HG02678 (cell line): ENCODE results near the gene ANKRD16.
"Not testable (repeated sequence)": the region's sequence is repeated elsewhere in the genome, so short reads cannot be mapped to it uniquely, and the experiment has no call there.

Experiments used
- ATAC-seq: cut with Tn5 transposase; IDR thresholded peaks from one replicate; pipeline ENCODE4 v1.9.1; 2021; ENCODE audit warnings: mild to moderate bottlenecking, moderate library complexity; ENCODE audit not compliant: unreplicated experiment

Gene ANKRD16

GRCh38 chr10:5840314-5841307, 49.1 kb downstream of the ANKRD16 start:
- peak; percentile 84 for ATAC-seq

DNA sequence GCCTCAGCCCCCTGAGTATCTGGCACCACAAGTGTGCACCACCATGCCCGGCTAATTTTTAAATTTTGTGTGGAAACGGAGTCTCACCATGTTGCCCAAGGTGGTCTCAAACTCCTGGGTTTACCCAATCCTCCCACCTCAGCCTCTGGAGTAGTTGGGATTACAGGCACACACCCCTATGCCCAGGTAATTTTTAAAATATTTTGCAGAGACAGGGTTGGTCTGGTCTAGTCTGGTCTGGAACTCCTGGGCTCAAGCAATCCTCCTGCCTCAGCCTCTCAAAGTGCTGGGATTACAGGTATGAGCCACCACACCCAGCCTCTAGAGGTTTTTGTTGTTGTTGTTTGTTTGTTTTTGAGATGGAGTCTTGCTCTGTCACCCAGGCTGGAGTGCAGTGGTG, 53.5 kb downstream of the ANKRD16 start:
- not testable (repeated sequence) for ATAC-seq

GRCh38 chr10:5835446-5836095, 54.1 kb downstream of the ANKRD16 start:
- ATAC-seq, result no peak

GRCh38 chr10:5833814-5834213, 55.9 kb downstream of the ANKRD16 start:
- ATAC-seq, result no peak

DNA sequence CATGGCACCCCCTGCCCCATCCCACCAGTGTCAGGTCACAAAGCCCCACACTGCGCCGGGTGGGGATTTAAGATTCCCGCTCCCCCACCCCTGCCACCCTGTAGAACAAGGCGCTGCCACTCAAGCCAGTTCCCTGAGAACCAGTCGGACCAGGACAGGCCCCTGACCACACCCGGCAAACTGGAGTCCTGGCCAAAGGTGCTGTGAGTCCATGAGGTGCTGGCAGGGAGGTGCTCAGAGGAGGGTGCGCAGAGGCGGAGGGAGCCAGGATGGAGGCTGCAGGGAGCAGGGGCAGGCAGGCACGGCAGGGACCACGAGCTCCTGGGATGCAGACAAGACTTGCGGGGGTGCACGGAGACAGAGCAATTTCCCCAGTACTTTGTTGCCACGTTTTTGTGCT, 56.7 kb downstream of the ANKRD16 start:
- ATAC-seq, result no peak

DNA sequence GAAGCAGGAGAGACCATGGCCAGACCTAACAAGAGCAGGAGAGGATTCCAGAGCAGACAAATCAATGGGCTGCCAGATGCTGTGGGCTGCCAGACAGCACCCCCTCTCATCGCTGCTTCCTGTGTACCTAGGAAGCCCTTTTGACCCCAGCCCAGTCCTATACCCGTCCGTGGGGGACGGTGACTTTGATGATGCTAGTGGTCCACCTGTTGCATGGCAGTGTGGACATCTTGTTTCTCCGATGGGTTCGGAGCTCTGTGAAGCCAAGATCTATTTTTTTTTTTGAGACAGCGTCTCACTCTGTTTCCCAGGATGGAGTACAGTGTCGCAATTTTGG, 58.3 kb downstream of the ANKRD16 start:
- ATAC-seq, result no peak

- ATAC-seq, result no peak
Observed at GRCh38 chr10:5830629-5831445, 58.9 kb downstream of the ANKRD16 start.

DNA sequence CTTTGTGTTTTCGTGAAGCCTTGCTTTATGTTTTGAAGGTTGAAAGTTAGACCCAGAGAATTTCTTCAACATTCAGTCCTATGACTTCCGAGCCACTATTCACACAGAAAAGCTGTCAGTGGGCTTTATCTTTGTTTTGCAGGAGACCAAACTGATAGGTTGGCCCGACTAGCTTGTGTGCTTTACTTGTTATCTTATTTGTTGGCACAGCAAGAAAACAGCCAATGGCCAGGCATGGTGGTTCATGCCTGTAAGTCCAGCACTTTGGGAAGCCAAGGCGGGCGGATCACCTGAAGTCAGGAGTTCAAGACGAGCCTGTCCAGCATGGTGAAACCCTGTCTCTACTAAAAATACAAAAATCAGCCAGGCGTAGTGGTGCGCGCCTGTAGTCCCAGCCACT, 60.4 kb downstream of the ANKRD16 start:
- no peak for ATAC-seq

DNA sequence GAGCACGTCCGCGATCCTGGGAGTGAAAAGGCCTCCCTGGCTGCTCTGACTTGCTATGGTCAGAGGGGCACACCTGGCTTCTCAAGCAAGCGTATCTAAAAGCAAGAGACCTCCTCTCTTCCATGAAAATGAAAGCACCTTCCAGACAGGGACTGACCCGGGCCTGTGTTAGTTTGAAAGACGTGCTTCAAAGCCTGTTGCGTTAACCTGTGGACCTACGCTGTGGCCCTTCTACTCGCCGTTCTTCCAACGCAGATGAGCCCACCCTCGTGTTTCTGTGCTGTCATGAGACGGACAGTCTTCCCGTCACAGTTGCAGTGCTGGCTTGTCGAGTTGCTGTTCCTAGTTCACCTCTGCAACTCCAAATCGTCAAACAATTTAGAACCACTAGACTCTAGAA, 61.0 kb downstream of the ANKRD16 start:
- no peak for ATAC-seq

DNA sequence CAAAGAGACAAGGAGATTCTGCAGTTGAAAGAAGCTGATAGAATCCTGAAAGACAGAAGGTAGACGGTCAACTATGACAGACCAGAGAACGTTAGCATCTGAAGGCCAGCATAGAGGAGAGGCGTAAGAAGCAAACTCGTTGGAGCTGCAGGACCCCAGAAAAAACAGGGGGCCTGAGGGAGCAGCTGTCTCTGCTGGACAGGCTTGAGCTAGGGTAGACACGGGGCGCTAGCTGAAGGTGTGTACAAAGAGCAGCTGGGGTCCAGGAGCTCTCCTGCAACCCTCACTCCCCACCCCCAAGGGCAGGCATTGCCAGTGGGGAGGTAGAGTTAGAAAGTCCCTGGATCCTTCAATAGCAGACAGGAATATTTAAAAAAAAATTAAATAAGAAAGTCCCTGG, 61.9 kb downstream of the ANKRD16 start:
- ATAC-seq, result no peak

DNA sequence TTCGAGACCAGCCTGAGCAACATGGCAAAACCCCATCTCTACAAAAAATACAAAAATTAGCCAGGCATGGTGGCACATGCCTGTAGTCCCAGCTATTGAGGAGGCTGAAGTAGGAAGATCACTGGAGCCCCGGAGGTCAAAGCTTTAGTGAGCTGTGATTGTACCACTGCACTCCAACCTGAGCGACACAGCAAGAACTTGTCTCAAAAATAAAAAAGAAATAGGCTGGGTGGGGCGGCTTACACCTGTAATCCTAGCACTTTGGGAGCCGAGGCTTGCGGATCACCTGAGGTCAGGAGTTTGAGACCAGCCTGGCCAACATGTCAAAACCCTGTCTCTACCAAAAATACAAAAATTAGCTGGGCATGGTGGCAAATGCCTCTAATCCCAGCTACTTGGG, 63.2 kb downstream of the ANKRD16 start:
- ATAC-seq, result not testable (repeated sequence)

GRCh38 chr10:5818894-5819293, 70.8 kb downstream of the ANKRD16 start:
- peak; percentile 37 for ATAC-seq

- no peak for ATAC-seq
Observed at GRCh38 chr10:5818048-5818331, 71.7 kb downstream of the ANKRD16 start.

DNA sequence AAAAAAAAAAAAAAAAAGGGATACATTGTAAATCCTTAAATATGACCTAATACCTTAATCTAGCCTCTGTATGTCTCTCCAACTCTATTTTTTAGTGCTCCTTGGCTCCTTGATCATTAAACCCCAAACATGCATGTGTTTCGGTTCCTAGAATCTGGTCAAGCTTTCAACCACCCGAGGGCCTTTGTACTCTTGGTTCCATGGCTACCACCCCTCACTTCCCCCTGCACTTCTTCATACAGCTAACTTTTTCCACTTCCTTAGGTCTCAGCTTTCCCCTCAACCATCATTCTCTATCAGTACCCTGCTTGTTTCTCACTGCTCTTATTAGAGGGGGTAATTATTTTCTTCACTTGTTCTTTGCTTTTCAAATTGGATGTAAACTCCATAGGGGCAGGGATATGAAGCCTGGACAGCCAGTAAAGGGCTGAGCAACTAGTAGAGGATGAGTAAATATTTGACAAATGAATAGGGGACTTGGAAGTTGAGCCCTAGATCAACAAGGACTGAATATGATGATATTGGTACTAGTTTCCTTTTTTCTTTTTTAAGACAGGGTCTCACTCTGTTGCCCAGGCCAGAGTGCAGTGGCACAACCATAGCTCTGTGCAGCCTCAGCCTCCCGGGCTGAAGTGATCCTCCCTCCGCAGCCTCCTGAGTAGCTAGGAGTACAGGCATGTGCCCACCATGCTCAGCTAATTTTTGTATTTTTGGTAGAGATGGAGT, 72.2 kb downstream of the ANKRD16 start:
- ATAC-seq, result no peak

GRCh38 chr10:5816170-5816569, 73.5 kb downstream of the ANKRD16 start:
- no peak for ATAC-seq

DNA sequence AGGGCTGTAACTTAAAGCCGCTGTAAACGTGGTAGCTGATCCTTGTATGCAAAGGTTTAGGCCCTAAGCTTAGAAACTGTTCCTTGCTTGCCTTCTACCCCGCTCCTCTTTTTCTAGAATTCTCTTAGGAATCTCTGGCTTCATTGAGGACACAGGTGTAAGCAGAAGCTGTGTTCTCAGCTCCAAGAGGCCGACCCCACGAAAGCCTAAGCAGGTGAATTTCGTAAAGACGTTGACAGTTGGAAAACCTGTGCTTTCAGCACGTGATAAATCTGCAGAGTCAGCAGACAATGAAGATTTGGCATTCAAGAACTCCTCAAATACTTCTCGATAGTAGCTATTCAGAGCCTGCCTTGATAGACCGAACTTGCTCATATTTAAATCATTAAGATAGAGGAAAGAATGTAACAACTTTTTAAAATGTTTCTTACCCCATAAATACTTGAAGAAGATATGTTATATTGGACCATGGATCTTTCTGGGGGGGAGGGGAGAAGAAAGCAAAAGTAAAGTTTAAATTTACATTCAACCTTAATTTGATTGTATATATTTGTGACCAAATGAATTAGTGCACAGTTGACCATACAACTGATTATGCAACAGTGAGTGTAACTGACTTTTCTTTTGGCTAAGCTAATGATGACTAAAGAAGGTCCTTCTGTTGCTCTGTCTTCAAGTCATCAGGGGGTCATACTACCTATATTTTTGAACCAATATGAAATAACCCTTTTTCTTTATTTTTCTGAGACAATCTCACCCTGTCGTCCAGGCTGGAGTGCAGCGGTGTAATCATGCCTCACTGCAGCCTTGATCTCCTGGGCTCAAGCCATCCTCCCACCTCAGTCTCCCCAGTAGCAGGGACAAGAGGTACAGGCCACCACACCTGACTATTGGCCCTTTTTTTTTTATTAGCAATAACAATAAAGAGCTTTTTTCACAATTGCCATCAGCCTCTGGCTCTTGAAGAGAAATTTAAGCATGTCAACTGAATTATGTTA, 75.3 kb downstream of the ANKRD16 start:
- ATAC-seq, result no peak

DNA sequence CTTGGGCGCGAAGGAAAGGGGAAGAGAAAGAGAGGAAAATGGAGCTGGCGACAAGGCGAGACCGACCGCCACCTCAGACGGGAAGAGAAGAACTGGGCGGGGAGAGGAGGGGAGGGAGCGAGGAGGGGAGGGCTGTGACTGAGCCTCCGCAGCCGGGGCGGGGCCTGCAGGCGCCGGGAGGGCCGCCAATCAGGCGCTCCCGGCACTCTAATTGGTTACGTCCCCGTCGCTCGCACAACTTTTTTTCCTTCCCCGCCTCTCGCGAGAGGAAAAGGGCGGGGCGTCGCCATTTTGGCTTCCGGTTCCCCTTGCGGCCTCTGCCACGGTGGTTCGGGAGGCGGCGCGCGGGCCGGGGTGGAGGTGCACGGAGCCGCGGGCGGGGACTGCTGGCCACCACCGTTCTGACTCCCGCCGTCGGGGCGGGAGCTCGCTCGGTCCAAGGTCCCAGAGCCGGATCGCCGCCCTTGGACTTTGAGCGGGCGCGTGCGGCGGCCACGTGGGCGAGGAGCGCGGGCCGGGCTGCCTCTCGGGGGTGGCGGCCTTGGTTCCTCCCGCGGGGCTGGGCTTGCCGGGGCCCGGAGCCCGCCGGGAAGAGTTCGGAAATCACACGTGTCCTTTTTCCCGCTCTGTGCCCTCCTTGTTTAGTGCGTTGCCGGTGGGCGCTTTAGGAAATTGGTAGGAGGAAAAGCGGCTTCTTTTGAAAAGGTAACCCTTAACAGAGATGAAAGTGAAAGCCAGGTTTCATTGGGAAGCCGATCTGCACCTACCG, 76.2 kb downstream of the ANKRD16 start, which contains the start of gene GDI2:
TSS of gene GDI2 (minus strand) at position 94 of the 769 bp plus-strand sequence. CDS start 176 bp downstream, outside the sequence.
- ATAC-seq, result peak; percentile 76

DNA sequence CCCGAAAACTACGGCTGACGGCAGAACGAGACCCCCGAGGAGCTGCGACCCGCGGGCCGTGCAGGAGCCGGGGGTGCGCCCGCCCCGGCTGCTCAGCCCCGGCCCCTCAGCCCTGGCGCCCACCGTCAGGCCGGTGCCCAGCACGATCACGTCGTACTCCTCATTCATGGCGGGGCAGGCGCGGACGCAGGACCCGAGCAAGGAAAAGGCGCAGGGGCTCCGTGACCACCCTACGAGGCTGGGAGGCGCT, 76.7 kb downstream of the ANKRD16 start:
- ATAC-seq, result peak; percentile 24
